ENCODE data around the gene RAD9A. TPM values are rescaled to one million over a fixed set of nuclear protein-coding genes. Genes with fewer than 3 reads are reported as not detected.

The RAD9A gene
- total RNA-seq, 2 donors from 2014 or later = 6.2 to 6.5 TPM

GRCh38 chr11:67433536-67434394 is 42.0 kb downstream of the RAD9A start:
- DNase-seq (ENCODE audit: low spot score) = no peak
- Histone ChIP-seq H3K27ac (no peak overlapping the region), H3K9me3 (no peaks in the 10 kb centered on the region), H3K4me3 (no peak overlapping the region), H3K27me3 (no peaks in the 10 kb centered on the region), H3K36me3 (peaks cover 62% of the 10 kb centered on the region), H3K4me1 (peaks cover 0 to 38% of the 10 kb centered on the region in 2 donors)
- TF ChIP-seq CTCF (IDR thresholded peaks at IDR 0.05) = no peak

- TF ChIP-seq CTCF (IDR thresholded peaks at IDR 0.05) = no peak
- Histone ChIP-seq H3K9me3 (no peaks in the 10 kb centered on the region), H3K27ac (no peak overlapping the region), H3K27me3 (no peaks in the 10 kb centered on the region), H3K4me1 (peaks cover 0 to 38% of the 10 kb centered on the region in 2 donors), H3K4me3 (no peak overlapping the region), H3K36me3 (peaks cover 67% of the 10 kb centered on the region)
- no peak for DNase-seq (ENCODE audit: low spot score)
These were observed 42.7 kb downstream of the RAD9A start for GRCh38 chr11:67434395-67434881.

GRCh38 chr11:67435031-67435726 is 43.4 kb downstream of the RAD9A start:
- Histone ChIP-seq H3K27ac (no peak overlapping the region), H3K36me3 (peaks cover 69% of the 10 kb centered on the region), H3K4me1 (peaks cover 0 to 38% of the 10 kb centered on the region in 2 donors), H3K9me3 (no peaks in the 10 kb centered on the region), H3K27me3 (no peaks in the 10 kb centered on the region), H3K4me3 (no peak overlapping the region)
- no peak for TF ChIP-seq CTCF (IDR thresholded peaks at IDR 0.05)
- no peak for DNase-seq (ENCODE audit: low spot score)

GRCh38 chr11:67435727-67436458 is 44.1 kb downstream of the RAD9A start:
- H3K4me3 ChIP-seq = no peak overlapping the region
- peaks cover 0 to 42% of the 10 kb centered on the region in 2 donors for H3K4me1 ChIP-seq
- DNase-seq (ENCODE audit: low spot score) = no peak
- TF ChIP-seq CTCF (IDR thresholded peaks at IDR 0.05) = no peak
- no peaks in the 10 kb centered on the region for H3K9me3 ChIP-seq
- peaks cover 65% of the 10 kb centered on the region for H3K36me3 ChIP-seq
- no peak overlapping the region for H3K27ac ChIP-seq
- no peaks in the 10 kb centered on the region for H3K27me3 ChIP-seq

GRCh38 chr11:67436459-67437081 is 44.8 kb downstream of the RAD9A start:
- Histone ChIP-seq H3K36me3 (peaks cover 64% of the 10 kb centered on the region), H3K27ac (no peak overlapping the region), H3K4me3 (no peak overlapping the region)

More at GRCh38 chr11:67436459-67437081, 44.8 kb downstream of the RAD9A start:
- Histone ChIP-seq H3K27me3 (no peaks in the 10 kb centered on the region), H3K4me1 (peaks cover 0 to 49% of the 10 kb centered on the region in 2 donors), H3K9me3 (no peaks in the 10 kb centered on the region)
- no peak for DNase-seq (ENCODE audit: low spot score)
- no peak for TF ChIP-seq CTCF (IDR thresholded peaks at IDR 0.05)

All from right atrium auricular region (tissue), 2 donors.